ENCODE results near the gene FAM174A. TPM values are rescaled to one million over a fixed set of nuclear protein-coding genes. Genes with fewer than 3 reads are reported as not detected.

FAM174A gene
- polyA plus RNA-seq, 1 of the 3 experiments (the other 2 are of a cell fraction) = 22.4 TPM

DNA sequence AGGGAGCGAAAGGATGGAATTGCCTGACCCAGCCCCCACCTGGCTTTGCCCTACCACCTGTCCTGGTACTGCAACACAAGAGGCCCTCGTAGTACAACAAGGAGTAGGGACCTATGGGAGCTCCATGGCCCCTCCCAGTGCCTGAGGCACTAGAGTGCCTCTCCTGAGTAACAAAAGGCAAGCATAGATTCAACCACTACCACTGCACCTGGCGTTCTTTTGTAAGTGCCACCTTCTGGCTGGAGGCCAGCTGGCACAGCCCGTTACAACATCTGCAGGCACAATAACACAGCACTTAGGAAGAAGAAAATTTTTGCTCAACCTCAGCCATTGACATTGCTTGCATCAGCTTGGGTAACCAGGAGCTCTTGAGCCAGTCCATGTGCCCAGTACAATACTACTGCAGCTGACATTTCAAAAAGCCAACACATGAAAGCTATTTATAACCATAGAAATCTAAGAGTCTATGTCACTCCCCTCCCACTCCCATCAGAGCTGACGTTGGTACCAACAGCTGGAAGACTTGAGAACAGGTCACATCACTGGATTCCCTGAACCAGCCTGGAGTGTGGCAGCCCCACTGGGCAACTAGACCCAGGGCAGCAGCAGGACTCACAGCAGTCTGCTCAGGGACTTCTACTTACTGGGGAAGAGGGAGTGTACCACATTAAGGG is 17.7 kb upstream of the FAM174A start:
- Histone ChIP-seq H2AFZ (ENCODE audit: low read depth) (no peak overlapping the region), H3F3A (replicated peaks; ENCODE audit: insufficient read depth) (no peaks in the 10 kb centered on the region), H3K4me2 (no peak overlapping the region), H3K79me2 (ENCODE audit: insufficient read depth) (no peaks in the 10 kb centered on the region), H3K9me3 (0 out of 2 replicates have a peak, but pooled peaks cover 5% of the 10 kb centered on the region), H4K20me1 (ENCODE audit: insufficient read depth) (no peaks in the 10 kb centered on the region), H3K4me3 (ENCODE audit: low read depth in 2 of 2, low read length in 1 of 2) (no peak overlapping the region), H3K27ac (ENCODE audit: low read depth in 2 of 2, low read length in 1 of 2) (no peak overlapping the region), H3K27me3 (ENCODE audit: insufficient read depth) (no peaks in the 10 kb centered on the region), H3K9ac (no peak overlapping the region), H3K4me1 (ENCODE audit: control insufficient read depth in 1 of 2, insufficient read depth in 2 of 2, low read depth in 1 of 2, low read length in 1 of 2) (no peaks in the 10 kb centered on the region), H3K9me2 (no peaks in the 10 kb centered on the region), H3K36me3 (replicated peaks in 1 of 2; ENCODE audit: control insufficient read depth in 1 of 2, insufficient read depth in 2 of 2, low read length in 1 of 2) (no peaks in the 10 kb centered on the region)
- DNase-seq = no peak
- 11% methylated on average over 3 of the region's 5 CpGs for WGBS (ENCODE audit: low lambda C conversion rate)
- CTCF ChIA-PET = interaction anchor here (1.2 kb wide), 1 partner anchor 73 kb away, joined by 3 read pairs; no protein-coding TSS in a partner anchor
- TF ChIP-seq, protein P1, sequence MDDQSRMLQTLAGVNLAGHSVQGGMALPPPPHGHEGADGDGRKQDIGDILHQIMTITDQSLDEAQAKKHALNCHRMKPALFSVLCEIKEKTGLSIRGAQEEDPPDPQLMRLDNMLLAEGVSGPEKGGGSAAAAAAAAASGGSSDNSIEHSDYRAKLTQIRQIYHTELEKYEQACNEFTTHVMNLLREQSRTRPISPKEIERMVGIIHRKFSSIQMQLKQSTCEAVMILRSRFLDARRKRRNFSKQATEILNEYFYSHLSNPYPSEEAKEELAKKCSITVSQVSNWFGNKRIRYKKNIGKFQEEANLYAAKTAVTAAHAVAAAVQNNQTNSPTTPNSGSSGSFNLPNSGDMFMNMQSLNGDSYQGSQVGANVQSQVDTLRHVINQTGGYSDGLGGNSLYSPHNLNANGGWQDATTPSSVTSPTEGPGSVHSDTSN (IDR thresholded peaks at IDR 0.05) = no peak
- TF ChIP-seq, protein P2, sequence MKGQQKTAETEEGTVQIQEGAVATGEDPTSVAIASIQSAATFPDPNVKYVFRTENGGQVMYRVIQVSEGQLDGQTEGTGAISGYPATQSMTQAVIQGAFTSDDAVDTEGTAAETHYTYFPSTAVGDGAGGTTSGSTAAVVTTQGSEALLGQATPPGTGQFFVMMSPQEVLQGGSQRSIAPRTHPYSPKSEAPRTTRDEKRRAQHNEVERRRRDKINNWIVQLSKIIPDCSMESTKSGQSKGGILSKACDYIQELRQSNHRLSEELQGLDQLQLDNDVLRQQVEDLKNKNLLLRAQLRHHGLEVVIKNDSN (IDR thresholded peaks at IDR 0.05; ENCODE audit: borderline replicate concordance, low read depth) = no peak
- TF ChIP-seq POLR2AphosphoS5 (IDR thresholded peaks at IDR 0.05; ENCODE audit: low read depth, low read length) = no peak
- POLR2A ChIA-PET = no interaction called here

DNA sequence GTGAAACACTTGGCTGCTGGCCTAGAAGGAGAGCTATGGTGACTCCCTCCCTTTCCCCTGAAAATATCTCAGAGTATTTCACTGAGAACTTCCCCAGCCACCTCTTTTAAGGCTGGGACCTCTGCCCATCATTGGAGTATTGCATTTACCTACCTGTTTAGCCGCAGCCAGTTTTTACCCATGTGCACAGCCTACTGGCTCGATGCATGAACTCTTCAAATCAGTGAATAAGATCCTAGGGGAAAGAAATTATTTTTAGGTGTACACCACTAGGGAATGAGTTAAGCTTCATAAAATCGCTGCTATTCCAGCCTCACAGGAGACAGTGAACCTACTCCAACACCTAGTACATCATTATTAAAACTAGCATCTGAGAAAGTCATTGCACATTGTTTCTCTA is 16.8 kb upstream of the FAM174A start:
- Histone ChIP-seq H3K27me3 (ENCODE audit: insufficient read depth) (no peaks in the 10 kb centered on the region), H3K27ac (ENCODE audit: low read depth in 2 of 2, low read length in 1 of 2) (no peak overlapping the region), H3K4me3 (ENCODE audit: low read depth in 2 of 2, low read length in 1 of 2) (no peak overlapping the region), H4K20me1 (ENCODE audit: insufficient read depth) (no peaks in the 10 kb centered on the region), H3K9me2 (no peaks in the 10 kb centered on the region), H3K9ac (no peak overlapping the region), H3K4me1 (ENCODE audit: control insufficient read depth in 1 of 2, insufficient read depth in 2 of 2, low read depth in 1 of 2, low read length in 1 of 2) (no peaks in the 10 kb centered on the region), H3K9me3 (0 out of 2 replicates have a peak, but pooled peaks cover 5% of the 10 kb centered on the region), H3F3A (replicated peaks; ENCODE audit: insufficient read depth) (no peaks in the 10 kb centered on the region), H3K36me3 (replicated peaks in 1 of 2; ENCODE audit: control insufficient read depth in 1 of 2, insufficient read depth in 2 of 2, low read length in 1 of 2) (no peaks in the 10 kb centered on the region), H2AFZ (ENCODE audit: low read depth) (no peak overlapping the region), H3K4me2 (no peak overlapping the region), H3K79me2 (ENCODE audit: insufficient read depth) (no peaks in the 10 kb centered on the region)
- TF ChIP-seq, protein P3, sequence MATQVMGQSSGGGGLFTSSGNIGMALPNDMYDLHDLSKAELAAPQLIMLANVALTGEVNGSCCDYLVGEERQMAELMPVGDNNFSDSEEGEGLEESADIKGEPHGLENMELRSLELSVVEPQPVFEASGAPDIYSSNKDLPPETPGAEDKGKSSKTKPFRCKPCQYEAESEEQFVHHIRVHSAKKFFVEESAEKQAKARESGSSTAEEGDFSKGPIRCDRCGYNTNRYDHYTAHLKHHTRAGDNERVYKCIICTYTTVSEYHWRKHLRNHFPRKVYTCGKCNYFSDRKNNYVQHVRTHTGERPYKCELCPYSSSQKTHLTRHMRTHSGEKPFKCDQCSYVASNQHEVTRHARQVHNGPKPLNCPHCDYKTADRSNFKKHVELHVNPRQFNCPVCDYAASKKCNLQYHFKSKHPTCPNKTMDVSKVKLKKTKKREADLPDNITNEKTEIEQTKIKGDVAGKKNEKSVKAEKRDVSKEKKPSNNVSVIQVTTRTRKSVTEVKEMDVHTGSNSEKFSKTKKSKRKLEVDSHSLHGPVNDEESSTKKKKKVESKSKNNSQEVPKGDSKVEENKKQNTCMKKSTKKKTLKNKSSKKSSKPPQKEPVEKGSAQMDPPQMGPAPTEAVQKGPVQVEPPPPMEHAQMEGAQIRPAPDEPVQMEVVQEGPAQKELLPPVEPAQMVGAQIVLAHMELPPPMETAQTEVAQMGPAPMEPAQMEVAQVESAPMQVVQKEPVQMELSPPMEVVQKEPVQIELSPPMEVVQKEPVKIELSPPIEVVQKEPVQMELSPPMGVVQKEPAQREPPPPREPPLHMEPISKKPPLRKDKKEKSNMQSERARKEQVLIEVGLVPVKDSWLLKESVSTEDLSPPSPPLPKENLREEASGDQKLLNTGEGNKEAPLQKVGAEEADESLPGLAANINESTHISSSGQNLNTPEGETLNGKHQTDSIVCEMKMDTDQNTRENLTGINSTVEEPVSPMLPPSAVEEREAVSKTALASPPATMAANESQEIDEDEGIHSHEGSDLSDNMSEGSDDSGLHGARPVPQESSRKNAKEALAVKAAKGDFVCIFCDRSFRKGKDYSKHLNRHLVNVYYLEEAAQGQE (IDR thresholded peaks at IDR 0.05; ENCODE audit: low read depth, low read length) = no peak
- WGBS (ENCODE audit: low lambda C conversion rate) = 28% methylated on average over 3 of the region's 3 CpGs
- no peak for DNase-seq
- POLR2A ChIA-PET = no interaction called here
- CTCF ChIA-PET = no interaction called here

Measured in SK-N-SH (cell line).